Epithelial cell of esophagus (primary cell): ENCODE measurements around the gene SMYD1.

Experiments used
- DNase-seq: peaks from one replicate; pipeline ENCODE4 v3.0.0; 2010; ENCODE audit warnings: low read depth
- H3K4me3 ChIP-seq: 2 replicates; pipeline ENCODE4 v1.5.1; 2011; ENCODE audit warnings: mild to moderate bottlenecking, low read length, control low read depth
- TF ChIP-seq, protein P1 (sequence below): IDR thresholded peaks from 2 replicates; pipeline ENCODE4 v1.5.1; 2011; ENCODE audit warnings: low read depth, mild to moderate bottlenecking, low read length, control low read depth, inconsistent platforms; ENCODE audit not compliant: insufficient read depth; ENCODE audit errors: missing control alignments

Gene SMYD1

DNA sequence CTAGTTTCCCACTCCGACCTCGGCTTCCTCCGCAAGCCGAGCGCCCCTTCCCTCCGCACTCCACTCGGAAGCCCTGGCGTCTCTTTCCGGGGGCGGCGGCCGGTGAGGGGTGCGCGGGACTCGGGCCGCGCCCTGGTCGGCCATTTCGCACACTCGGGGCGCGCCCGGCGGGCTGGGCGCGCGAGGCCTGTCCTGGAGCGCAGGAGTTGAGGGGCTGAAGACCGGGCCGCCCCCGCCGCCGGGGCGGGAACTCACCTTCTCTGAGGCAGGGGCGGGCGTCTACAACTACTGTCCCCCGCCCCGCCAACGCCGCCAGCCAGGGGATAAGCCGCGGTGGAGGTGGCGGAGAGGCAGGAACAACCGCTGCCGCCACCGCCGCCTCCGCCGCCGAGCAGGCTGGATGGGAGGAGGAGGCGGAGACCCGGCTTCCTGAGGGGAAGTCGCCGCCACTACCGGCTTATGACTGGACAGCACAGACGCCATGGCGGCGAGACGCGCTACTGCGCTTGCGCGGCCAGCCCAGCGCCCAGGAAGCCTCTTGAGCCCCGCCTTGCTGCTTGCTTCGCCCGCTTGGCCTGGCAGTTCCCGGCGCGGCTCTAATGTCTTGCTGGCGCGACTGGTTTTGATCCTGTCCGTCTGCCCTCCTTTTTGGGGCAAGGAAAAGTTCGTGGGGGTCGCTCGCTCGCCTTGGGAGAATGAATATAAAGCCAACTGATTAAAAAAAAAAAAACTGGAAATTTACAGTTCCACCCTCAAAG lies 12.1 kb upstream of the SMYD1 start, which contains the start of gene KRCC1:
Gene KRCC1, minus strand, starts transcription at position 413 of the 758 bp plus-strand sequence. CDS start 27,220 bp downstream, outside the sequence.
- peak; percentile 98 for DNase-seq
- TF ChIP-seq, protein P1, sequence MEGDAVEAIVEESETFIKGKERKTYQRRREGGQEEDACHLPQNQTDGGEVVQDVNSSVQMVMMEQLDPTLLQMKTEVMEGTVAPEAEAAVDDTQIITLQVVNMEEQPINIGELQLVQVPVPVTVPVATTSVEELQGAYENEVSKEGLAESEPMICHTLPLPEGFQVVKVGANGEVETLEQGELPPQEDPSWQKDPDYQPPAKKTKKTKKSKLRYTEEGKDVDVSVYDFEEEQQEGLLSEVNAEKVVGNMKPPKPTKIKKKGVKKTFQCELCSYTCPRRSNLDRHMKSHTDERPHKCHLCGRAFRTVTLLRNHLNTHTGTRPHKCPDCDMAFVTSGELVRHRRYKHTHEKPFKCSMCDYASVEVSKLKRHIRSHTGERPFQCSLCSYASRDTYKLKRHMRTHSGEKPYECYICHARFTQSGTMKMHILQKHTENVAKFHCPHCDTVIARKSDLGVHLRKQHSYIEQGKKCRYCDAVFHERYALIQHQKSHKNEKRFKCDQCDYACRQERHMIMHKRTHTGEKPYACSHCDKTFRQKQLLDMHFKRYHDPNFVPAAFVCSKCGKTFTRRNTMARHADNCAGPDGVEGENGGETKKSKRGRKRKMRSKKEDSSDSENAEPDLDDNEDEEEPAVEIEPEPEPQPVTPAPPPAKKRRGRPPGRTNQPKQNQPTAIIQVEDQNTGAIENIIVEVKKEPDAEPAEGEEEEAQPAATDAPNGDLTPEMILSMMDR: no peak
- H3K4me3 ChIP-seq: peak within 1 kb of the TSS; percentile 97

GRCh38 chr2:88057437-88057844 lies 10.2 kb upstream of the SMYD1 start:
- no peak for DNase-seq
- TF ChIP-seq, protein P1: no peak
- no peak overlapping the region for H3K4me3 ChIP-seq

- H3K4me3 ChIP-seq: no peak overlapping the region
- DNase-seq: no peak
- TF ChIP-seq, protein P1: no peak
These were observed 9.4 kb upstream of the SMYD1 start for GRCh38 chr2:88058191-88058590.

DNA sequence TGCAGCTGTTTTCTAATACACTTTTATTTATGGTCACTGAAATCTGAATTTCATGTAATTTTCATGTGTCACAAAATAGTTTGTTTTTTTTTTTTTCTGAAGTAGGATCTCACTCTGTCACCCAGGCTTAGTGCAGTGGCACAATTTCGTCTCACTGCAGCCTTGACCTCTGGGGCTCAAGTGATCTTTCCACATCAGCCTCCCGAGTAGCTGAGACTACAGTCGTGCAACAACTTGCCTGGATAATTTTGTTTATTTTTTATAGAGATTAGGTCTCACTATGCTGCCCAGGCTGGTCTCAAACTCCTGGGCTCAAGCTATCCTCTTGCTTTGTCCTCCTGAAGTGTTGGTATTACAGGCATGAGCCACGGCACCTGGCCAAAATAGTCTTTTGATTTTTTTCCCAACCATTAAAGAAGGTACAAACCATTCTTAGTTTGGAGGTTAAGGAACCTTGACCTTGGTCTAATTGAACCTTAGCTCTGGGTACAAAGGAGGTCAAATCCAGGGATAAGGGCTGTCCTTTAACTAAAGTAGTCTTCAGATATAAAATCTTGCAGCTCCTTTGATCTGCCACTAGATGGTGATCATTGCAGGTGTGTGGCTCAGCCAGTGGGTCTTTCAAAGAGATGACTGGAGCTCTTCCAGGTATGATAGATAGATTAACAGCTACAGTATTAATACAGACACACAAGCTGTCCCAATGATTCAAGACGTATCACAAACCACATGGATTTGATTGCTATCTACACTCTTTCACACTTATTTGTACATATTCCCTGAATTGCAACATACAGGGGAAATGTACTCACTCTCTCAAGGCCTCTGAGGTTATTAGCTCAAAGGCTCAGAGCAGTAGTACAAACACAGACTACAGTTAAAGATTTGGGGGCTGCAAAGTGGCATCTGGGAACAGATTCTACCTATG lies 7.4 kb upstream of the SMYD1 start:
- H3K4me3 ChIP-seq: no peak overlapping the region
- TF ChIP-seq, protein P1: peak; percentile 83
- peak; percentile 64 for DNase-seq

DNA sequence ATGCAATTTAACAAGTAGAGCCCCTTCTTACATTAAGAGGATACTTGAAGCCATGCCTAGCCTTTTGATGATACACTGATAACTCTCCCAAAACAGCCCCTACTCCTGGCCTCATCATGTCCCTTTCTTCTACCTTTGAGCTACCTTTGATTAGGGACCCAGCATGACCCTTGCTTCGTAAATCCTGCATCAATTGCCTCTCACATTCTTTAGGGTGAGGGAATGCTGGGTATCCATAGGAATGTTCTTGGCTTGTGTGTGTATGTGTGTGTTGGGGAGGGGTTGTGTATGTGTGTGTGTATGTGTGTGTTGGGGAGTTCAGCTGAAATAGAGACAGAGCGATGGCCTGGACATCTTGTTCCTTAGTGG lies 6.7 kb upstream of the SMYD1 start:
- TF ChIP-seq, protein P1: no peak
- no peak overlapping the region for H3K4me3 ChIP-seq
- DNase-seq: no peak

DNA sequence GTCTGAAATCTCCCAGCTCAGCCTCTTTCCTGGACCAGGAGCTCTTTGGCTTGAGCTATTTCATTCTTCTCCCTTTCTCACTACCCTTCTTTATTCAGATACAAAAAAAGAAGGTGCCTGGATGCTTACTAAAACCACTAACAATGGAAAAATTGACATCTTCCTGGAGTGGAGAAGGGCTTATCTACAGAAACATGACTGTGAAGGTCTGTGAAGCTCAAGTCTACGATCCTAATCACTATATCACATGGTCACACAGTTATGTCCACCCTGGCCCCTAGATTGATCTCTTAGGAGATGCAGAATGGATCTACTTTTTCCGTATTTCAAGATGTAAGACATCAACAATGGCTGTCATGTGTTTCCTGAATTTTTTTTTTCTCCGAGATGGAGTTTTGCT lies 6.3 kb upstream of the SMYD1 start:
- H3K4me3 ChIP-seq: no peak overlapping the region
- TF ChIP-seq, protein P1: no peak
- DNase-seq: no peak
